HepG2 (cell line): ENCODE data around the gene PIBF1. TPM values are rescaled to one million over a fixed set of nuclear protein-coding genes. Genes with fewer than 3 reads are reported as not detected.

Experiments used
- ATF7 ChIP-seq, 2 experiments: fragments of 450-650 bp in 1 of 2; sonication (generic) in 1 of 2; formaldehyde crosslinking in 1 of 2; IDR thresholded peaks; 2 replicates each; pipeline versions ENCODE4 v1.4.0 to v1.6.1; 2016 to 2020; ENCODE audit warnings: antibody characterized with exemption in 1 of 2, mild to moderate bottlenecking in 1 of 2, missing genetic modification reagents in 1 of 2
- ELF4 ChIP-seq: sonication (generic); formaldehyde crosslinking; IDR thresholded peaks from 2 replicates; pipeline ENCODE4 v1.5.0; 2020; ENCODE audit warnings: missing genetic modification reagents, mild to moderate bottlenecking, moderate library complexity, borderline replicate concordance
- GTF2F1 ChIP-seq: fragments of 150-350 bp; IDR thresholded peaks from 2 replicates; pipeline ENCODE4 v1.6.1; 2014; ENCODE audit warnings: low read length
- KAT7 ChIP-seq: IDR thresholded peaks from 2 replicates; pipeline ENCODE4 v1.6.1; 2018; ENCODE audit warnings: borderline replicate concordance, missing compliant biosample characterization
- MED8 ChIP-seq: sonication (generic); formaldehyde crosslinking; IDR thresholded peaks from 2 replicates; pipeline ENCODE4 v1.8.1; 2023; ENCODE audit warnings: mild to moderate bottlenecking, missing genetic modification reagents; ENCODE audit not compliant: insufficient replicate concordance
- RFX3 ChIP-seq: IDR thresholded peaks from 2 replicates; pipeline ENCODE4 v1.6.1; 2016; ENCODE audit warnings: missing biosample characterization, missing genetic modification reagents
- SOX13 ChIP-seq, 3 experiments: fragments of 450-650 bp in 1 of 3; sonication (generic) in 1 of 3; formaldehyde crosslinking in 1 of 3; IDR thresholded peaks in 2 of 3; conservative IDR thresholded peaks in 1 of 3; 2 replicates each; pipeline versions ENCODE4 v1.5.0 to v1.6.1; 2016 to 2020; ENCODE audit warnings: antibody characterized with exemption in 1 of 3, mild to moderate bottlenecking in 1 of 3, missing compliant biosample characterization in 1 of 3, missing genetic modification reagents in 1 of 3, moderate library complexity in 1 of 3
- TBX2 ChIP-seq: sonication (generic); formaldehyde crosslinking; IDR thresholded peaks from 2 replicates; pipeline ENCODE4 v1.5.0; 2020; ENCODE audit warnings: missing genetic modification reagents, mild to moderate bottlenecking, borderline replicate concordance
- TBX3 ChIP-seq: fragments of 450-650 bp; IDR thresholded peaks from 2 replicates; pipeline ENCODE4 v1.6.1; 2017; ENCODE audit warnings: antibody characterized with exemption, mild to moderate bottlenecking, inconsistent platforms, borderline replicate concordance
- ZBTB43 ChIP-seq: sonication (generic); formaldehyde crosslinking; conservative IDR thresholded peaks from 2 replicates; pipeline ENCODE4 v1.4.0; 2020; ENCODE audit warnings: missing genetic modification reagents
- ZIK1 ChIP-seq: sonication (generic); formaldehyde crosslinking; IDR thresholded peaks from 2 replicates; pipeline ENCODE4 v1.5.0; 2020; ENCODE audit warnings: mild to moderate bottlenecking, low read depth, missing genetic modification reagents, borderline replicate concordance
- ZNF605 ChIP-seq: sonication (generic); formaldehyde crosslinking; IDR thresholded peaks from 2 replicates; pipeline ENCODE4 v1.8.0; 2022; ENCODE audit warnings: mild to moderate bottlenecking, missing genetic modification reagents
- ZNF780A ChIP-seq: sonication (generic); formaldehyde crosslinking; IDR thresholded peaks from 2 replicates; pipeline ENCODE4 v1.8.0; 2022; ENCODE audit warnings: mild to moderate bottlenecking, missing genetic modification reagents, moderate library complexity
- polyA plus RNA-seq, 8 experiments: library from polyadenylated mRNA; depleted of rRNA in 3 of 8; stranded (reverse) in 7 of 8; unstranded in 1 of 8; fragments of >200 nt; fragmentation: Illumina TruSeq in 4 of 8; extraction: Trizol in 4 of 8; gene quantifications; 2 replicates each; pipeline versions ENCODE4 v1.2.1 to v1.2.3, GENCODE V29; 2011 to 2016; ENCODE audit warnings: low read depth in 4 of 8, missing spikeins in 1 of 8, mixed read lengths in 1 of 8; ENCODE audit not compliant: insufficient read depth in 1 of 8
- total RNA-seq, 5 experiments: library from RNA; depleted of rRNA; stranded (reverse); fragments of >200 nt; fragmentation: Illumina TruSeq; extraction: Trizol; gene quantifications; 2 replicates each; pipeline ENCODE4 v1.2.3, GENCODE V29; 2016; ENCODE audit warnings: low read depth in 1 of 5
- TF ChIP-seq, protein P1 (sequence below): sonication (generic); formaldehyde crosslinking; IDR thresholded peaks from 2 replicates; pipeline ENCODE4 v1.4.0; 2020; ENCODE audit warnings: missing genetic modification reagents, mild to moderate bottlenecking, borderline replicate concordance
- TF ChIP-seq, protein P2 (sequence below): sonication (generic); formaldehyde crosslinking; IDR thresholded peaks from 2 replicates; pipeline ENCODE4 v1.8.0; 2022; ENCODE audit warnings: mild to moderate bottlenecking, missing genetic modification reagents
- TF ChIP-seq, protein P3 (sequence below): sonication (generic); formaldehyde crosslinking; IDR thresholded peaks from 2 replicates; pipeline ENCODE4 v1.4.0; 2020; ENCODE audit warnings: mild to moderate bottlenecking, missing genetic modification reagents
- TF ChIP-seq, protein P4 (sequence below), 2 experiments: fragments of 450-650 bp in 1 of 2; sonication (generic) in 1 of 2; formaldehyde crosslinking; IDR thresholded peaks; 2 replicates each; pipeline versions ENCODE4 v1.5.0 to v1.8.0; 2020 to 2022; ENCODE audit warnings: mild to moderate bottlenecking in 1 of 2, missing genetic modification reagents in 1 of 2

Gene PIBF1
- total and polyA plus RNA-seq, 2 of the 13 experiments (the other 11 are each of a cell fraction or from before 2014, with no cell fraction given): 4.2 to 15.8 TPM

GRCh38 chr13:72781451-72782439 is at the start of gene PIBF1, which contains the start of gene DIS3 (continued):
- TF ChIP-seq SOX13 (IDR thresholded peaks at IDR 0.05) (no peak), SOX13 (CRISPR knock-in tag; conservative IDR thresholded peaks at IDR 0.05 in 1 of 2, IDR thresholded peaks at IDR 0.05 in 1 of 2) (peak in 1 of 2 experiments; percentile 4; a peak in 1 of 4 replicates), ZIK1 (CRISPR knock-in tag) (0 out of 2 replicates have a peak, but pooled peaks have one; percentile 32), KAT7 (no peak; the same call in none of the 2 replicates), ELF4 (peak; percentile 86), ZNF780A (CRISPR knock-in tag) (no peak), GTF2F1 (no peak), ZBTB43 (CRISPR knock-in tag) (no peak), ZNF605 (CRISPR knock-in tag) (peak; percentile 32), TBX3 (no peak), RFX3 (CRISPR knock-in tag) (peak; percentile 84), ATF7 (IDR thresholded peaks at IDR 0.05) (no peak), ATF7 (CRISPR knock-in tag; IDR thresholded peaks at IDR 0.05) (no peak), MED8 (CRISPR knock-in tag) (no peak), TBX2 (CRISPR knock-in tag) (peak; percentile 58)
- TF ChIP-seq, protein P1, sequence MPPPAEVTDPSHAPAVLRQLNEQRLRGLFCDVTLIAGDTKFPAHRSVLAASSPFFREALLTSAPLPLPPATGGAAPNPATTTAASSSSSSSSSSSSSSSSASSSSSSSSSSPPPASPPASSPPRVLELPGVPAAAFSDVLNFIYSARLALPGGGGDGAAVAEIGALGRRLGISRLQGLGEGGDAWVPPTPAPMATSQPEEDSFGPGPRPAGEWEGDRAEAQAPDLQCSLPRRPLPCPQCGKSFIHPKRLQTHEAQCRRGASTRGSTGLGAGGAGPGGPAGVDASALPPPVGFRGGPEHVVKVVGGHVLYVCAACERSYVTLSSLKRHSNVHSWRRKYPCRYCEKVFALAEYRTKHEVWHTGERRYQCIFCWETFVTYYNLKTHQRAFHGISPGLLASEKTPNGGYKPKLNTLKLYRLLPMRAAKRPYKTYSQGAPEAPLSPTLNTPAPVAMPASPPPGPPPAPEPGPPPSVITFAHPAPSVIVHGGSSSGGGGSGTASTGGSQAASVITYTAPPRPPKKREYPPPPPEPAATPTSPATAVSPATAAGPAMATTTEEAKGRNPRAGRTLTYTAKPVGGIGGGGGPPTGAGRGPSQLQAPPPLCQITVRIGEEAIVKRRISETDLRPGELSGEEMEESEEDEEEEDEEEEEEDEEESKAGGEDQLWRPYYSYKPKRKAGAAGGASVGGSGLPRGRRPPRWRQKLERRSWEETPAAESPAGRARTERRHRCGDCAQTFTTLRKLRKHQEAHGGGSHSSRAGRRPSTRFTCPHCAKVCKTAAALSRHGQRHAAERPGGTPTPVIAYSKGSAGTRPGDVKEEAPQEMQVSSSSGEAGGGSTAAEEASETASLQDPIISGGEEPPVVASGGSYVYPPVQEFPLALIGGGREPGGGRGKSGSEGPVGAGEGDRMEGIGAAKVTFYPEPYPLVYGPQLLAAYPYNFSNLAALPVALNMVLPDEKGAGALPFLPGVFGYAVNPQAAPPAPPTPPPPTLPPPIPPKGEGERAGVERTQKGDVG: no peak
- TF ChIP-seq, protein P2, sequence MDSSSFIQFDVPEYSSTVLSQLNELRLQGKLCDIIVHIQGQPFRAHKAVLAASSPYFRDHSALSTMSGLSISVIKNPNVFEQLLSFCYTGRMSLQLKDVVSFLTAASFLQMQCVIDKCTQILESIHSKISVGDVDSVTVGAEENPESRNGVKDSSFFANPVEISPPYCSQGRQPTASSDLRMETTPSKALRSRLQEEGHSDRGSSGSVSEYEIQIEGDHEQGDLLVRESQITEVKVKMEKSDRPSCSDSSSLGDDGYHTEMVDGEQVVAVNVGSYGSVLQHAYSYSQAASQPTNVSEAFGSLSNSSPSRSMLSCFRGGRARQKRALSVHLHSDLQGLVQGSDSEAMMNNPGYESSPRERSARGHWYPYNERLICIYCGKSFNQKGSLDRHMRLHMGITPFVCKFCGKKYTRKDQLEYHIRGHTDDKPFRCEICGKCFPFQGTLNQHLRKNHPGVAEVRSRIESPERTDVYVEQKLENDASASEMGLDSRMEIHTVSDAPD (CRISPR knock-in tag): no peak
- TF ChIP-seq, protein P3, sequence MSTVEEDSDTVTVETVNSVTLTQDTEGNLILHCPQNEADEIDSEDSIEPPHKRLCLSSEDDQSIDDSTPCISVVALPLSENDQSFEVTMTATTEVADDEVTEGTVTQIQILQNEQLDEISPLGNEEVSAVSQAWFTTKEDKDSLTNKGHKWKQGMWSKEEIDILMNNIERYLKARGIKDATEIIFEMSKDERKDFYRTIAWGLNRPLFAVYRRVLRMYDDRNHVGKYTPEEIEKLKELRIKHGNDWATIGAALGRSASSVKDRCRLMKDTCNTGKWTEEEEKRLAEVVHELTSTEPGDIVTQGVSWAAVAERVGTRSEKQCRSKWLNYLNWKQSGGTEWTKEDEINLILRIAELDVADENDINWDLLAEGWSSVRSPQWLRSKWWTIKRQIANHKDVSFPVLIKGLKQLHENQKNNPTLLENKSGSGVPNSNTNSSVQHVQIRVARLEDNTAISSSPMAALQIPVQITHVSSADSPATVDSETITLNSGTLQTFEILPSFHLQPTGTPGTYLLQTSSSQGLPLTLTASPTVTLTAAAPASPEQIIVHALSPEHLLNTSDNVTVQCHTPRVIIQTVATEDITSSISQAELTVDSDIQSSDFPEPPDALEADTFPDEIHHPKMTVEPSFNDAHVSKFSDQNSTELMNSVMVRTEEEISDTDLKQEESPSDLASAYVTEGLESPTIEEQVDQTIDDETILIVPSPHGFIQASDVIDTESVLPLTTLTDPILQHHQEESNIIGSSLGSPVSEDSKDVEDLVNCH: no peak
- TF ChIP-seq, protein P4, sequence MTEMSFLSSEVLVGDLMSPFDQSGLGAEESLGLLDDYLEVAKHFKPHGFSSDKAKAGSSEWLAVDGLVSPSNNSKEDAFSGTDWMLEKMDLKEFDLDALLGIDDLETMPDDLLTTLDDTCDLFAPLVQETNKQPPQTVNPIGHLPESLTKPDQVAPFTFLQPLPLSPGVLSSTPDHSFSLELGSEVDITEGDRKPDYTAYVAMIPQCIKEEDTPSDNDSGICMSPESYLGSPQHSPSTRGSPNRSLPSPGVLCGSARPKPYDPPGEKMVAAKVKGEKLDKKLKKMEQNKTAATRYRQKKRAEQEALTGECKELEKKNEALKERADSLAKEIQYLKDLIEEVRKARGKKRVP (CRISPR knock-in tag; IDR thresholded peaks at IDR 0.05): no peak; a peak in 1 of 4 replicates
